HAP-1 (cell line): ENCODE results near the gene CTRL.

Experiments used
- DNase-seq, 2 experiments: peaks; one replicate each; pipeline ENCODE4 v3.0.0-alpha.2; 2016 to 2020; ENCODE audit warnings: low spot score in 2 of 2
- H3K27me3 ChIP-seq: fragments of 250-450 bp; sonication (Bioruptor Pico); 2 replicates; pipeline ENCODE4 v1.5.1; 2020; ENCODE audit warnings: low read depth, mild to moderate bottlenecking, moderate library complexity
- H3K36me3 ChIP-seq: fragments of 250-450 bp; sonication (Bioruptor Pico); replicated peaks from 2 replicates; pipeline ENCODE4 v1.5.1; 2020; ENCODE audit warnings: mild to moderate bottlenecking
- H3K4me1 ChIP-seq: fragments of 250-450 bp; sonication (Bioruptor Pico); 2 replicates; pipeline ENCODE4 v1.5.1; 2020; ENCODE audit warnings: mild to moderate bottlenecking
- H3K4me3 ChIP-seq: fragments of 250-450 bp; sonication (Bioruptor Pico); 2 replicates; pipeline ENCODE4 v1.5.1; 2020; ENCODE audit warnings: mild to moderate bottlenecking, moderate library complexity
- H3K9me3 ChIP-seq: fragments of 250-450 bp; sonication (Bioruptor Pico); 2 replicates; pipeline ENCODE4 v1.5.1; 2020; ENCODE audit warnings: mild to moderate bottlenecking, moderate library complexity
- in situ Hi-C: fragments of 300-500 bp; cut with MboI; formaldehyde crosslinking; loops from 3 replicates; pipeline ENCODE4 v1.14.3; 2020; ENCODE audit warnings: low sequenced_read_pairs, inconsistent platforms, mixed read lengths

The CTRL gene

DNA sequence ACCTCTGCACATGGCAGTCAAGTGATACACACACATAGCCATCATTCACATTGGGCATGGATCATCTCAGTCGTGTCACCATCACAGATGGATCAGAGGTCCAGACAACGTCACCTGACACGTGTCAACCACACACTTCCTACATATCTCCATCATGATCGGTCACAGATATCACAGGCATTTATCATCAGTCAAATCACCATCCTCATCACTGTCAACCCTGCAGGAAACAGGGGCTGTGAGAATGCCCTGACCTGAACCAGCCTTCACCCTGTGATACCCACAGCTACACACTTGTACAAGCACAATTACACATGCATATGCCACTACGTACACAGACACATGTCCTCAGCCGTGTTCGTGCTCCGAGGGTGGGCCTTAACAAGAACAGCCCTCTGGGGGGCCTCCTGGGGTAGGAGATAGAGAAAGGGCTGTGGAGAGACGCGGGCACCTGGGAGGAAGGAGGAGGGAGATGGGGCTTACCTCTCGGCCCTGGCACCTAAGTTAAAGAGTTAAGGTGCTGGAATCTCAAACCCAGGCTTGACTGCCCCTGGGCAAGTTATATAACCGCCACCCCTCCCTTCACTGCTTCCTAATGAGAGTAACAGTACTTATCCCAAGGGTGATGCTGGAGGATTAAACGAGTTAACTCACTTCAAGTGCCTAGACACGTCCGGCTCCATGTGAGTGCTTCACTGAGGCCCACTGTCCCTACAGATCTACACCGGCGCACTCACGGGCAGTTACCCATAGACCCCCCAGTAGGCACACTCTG lies 35.7 kb upstream of the CTRL start:
- peaks cover 6% of the 10 kb centered on the region for H3K36me3 ChIP-seq
- peak in 1 of 2 experiments; percentile 9 for DNase-seq
- H3K4me3 ChIP-seq, result peak overlapping the region; percentile 59
- no peaks in the 10 kb centered on the region for H3K9me3 ChIP-seq
- H3K4me1 ChIP-seq, result peaks cover 9% of the 10 kb centered on the region
- no peaks in the 10 kb centered on the region for H3K27me3 ChIP-seq
- in situ Hi-C loops, result no loop called here

DNA sequence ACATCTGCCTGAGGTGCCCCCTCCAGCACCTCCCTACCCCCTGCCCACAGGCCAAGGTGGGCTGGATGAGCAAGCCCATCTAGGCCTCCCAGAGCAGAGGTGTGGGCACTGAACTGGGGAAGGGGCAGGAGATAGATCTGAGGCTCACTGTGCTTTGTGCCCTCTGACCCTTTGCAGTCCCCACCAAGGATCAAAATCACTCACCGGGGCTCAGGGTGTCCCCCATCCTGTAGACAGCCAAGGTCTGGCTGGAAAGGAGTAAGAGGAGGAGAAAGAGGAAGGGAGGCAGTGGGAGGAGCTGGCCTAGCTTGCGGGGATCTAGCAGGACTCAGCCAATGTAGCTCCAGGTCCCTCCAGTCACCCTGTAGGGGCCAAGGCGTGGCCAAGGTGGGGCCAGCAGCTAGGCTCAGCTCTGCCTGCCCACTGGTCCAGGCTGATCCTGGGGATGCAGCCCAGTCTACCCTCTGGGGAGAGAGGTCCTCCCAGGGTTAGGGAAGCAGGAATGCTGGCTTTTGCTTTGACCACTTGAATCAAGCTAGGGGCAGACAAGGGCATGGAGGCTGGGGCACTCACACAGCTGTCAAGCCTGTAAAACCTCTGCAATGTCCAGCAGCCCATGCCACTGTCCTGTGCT lies 35.0 kb upstream of the CTRL start:
- Histone ChIP-seq H3K9me3 (no peaks in the 10 kb centered on the region), H3K36me3 (peaks cover 11% of the 10 kb centered on the region), H3K4me3 (peak overlapping the region; percentile 59), H3K27me3 (no peaks in the 10 kb centered on the region), H3K4me1 (peaks cover 9% of the 10 kb centered on the region)
- in situ Hi-C loops, result no loop called here
- peak in 1 of 2 experiments; percentile 63 for DNase-seq

DNA sequence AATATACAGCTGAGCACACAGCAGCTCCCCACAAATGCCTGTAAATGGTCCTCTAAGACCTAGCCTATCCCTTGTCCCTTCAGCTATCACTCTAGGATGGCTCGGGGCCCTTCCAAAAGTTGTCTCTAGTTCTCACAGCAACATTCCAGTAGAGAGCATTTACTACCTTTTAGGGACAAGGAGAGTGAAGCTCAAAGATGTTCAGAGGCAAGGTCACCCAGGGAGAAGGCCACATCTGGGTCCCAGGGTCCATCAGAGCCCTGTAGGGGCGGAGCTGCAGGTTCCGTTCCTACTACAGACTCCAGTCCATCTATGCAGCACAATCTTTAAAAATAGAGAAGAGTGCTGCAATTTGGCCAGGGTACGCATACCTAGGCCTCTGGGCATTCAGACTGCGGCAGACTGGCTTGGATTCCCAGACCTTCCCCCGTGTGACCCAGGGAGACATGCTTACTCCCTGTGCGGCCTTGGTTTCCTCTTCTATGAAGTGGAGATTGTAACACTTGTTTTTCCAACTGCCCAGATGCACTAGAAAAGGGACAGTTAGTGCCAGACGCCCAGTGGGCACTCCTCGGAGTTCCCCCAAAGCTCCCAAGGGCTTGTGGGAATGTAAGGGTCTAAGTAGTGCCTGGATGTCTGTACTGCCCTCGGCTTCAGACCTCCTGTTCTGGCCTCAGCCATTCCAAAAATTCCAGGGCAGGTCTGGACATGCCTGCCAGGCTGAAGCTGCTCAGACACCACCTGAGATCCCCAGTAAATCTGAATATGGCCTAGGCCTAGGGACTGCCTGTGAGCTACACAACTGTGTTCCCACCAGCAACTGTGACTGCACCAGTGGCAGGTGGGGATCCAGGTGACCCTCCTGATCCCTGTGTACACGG lies 34.2 kb upstream of the CTRL start:
- H3K4me1 ChIP-seq, result peaks cover 9% of the 10 kb centered on the region
- peaks cover 18% of the 10 kb centered on the region for H3K36me3 ChIP-seq
- H3K9me3 ChIP-seq, result no peaks in the 10 kb centered on the region
- in situ Hi-C loops, result no loop called here
- no peaks in the 10 kb centered on the region for H3K27me3 ChIP-seq
- no peak overlapping the region for H3K4me3 ChIP-seq
- DNase-seq, result peak in 1 of 2 experiments; percentile 57

DNA sequence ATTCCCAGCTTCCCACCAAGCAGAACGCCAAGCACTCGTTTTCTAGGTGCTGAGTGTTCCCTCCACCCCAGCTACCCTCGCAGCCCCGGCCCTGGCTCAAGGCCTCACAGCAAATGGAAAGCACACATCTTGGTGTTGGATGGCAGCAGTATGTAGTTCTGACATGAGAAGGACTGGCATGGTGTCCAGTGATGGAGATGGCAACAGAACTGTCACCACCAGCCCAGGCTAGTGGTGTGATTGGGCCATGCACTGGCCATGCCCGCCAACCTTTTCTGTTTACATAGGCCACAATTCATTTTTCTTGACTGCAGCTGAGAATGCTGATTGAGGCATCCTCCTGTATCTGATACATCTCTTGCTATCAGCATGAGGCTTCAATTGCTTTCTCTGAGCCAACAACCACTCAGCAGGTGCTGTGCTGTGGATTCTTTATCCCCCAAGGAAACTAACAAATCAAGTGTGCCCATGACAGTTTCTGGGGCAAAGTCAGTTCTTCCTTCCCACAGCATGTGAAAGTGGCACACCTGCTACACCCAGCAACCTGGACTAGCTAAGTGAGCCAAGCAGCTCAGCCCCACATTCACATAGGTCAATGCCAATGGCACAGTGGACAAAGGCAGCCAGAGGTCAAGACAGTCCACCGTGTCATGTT lies 32.9 kb upstream of the CTRL start:
- DNase-seq, result no peak
- peaks cover 20% of the 10 kb centered on the region for H3K36me3 ChIP-seq
- H3K9me3 ChIP-seq, result no peaks in the 10 kb centered on the region
- H3K4me3 ChIP-seq, result no peak overlapping the region
- H3K27me3 ChIP-seq, result no peaks in the 10 kb centered on the region
- in situ Hi-C loops, result no loop called here
- peaks cover 9% of the 10 kb centered on the region for H3K4me1 ChIP-seq

DNA sequence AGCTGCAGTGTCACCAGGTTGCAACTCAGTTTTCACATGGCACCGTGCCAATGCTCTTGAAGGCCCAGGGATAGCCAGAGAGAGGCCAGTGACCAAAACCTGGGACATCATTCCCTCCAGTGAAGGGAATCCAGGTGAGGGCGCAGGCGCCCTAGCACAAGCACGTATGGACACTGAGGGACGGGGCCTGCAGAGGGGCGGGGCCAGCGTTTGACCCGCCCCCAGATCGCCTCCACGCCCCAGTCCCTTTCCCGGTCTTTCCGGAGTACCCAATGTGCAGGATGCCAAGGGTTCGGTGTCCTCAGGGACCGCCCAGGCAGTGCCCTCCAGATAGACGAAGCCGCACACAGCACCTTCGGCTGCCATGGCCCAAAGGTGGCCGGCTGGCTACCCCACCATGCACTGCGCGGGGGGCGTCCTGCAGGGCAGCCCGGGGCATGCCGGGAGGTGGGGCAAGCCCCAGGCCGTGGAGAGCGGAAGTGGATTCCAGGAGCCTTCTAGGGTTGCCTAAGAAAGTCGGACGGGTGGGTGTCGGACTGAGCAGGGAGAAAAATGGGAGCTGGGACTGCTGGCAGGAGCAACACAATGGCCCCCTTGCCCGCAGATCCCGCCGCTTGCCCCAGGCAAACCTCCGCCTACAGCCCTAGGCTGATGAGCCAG lies 32.1 kb upstream of the CTRL start:
- no peaks in the 10 kb centered on the region for H3K27me3 ChIP-seq
- in situ Hi-C loops, result no loop called here
- peaks cover 9% of the 10 kb centered on the region for H3K4me1 ChIP-seq
- no peak for DNase-seq
- H3K4me3 ChIP-seq, result no peak overlapping the region
- H3K9me3 ChIP-seq, result no peaks in the 10 kb centered on the region
- peaks cover 22% of the 10 kb centered on the region for H3K36me3 ChIP-seq

DNA sequence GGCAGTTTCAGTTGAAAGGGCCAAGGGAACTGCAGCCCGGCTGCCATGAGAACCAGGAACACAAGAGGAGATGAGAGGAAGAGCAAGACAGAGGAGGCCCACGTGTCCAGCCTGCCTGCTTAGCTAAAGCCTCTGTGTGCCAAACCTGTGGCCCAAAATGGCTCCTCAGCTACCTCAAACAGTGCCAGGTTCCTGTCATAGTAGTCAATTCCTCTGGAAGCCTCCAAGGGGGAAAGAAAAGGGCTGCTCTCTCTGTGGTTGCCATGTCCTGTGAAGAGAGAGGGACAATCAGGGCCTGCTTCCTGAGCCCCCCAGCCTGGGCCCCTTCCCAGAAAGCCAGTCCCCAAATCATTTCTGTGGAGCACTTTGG lies 31.6 kb upstream of the CTRL start:
- Histone ChIP-seq H3K9me3 (no peaks in the 10 kb centered on the region), H3K27me3 (no peaks in the 10 kb centered on the region), H3K36me3 (peaks cover 27% of the 10 kb centered on the region), H3K4me3 (no peak overlapping the region), H3K4me1 (peaks cover 9% of the 10 kb centered on the region)
- in situ Hi-C loops, result no loop called here
- no peak for DNase-seq

DNA sequence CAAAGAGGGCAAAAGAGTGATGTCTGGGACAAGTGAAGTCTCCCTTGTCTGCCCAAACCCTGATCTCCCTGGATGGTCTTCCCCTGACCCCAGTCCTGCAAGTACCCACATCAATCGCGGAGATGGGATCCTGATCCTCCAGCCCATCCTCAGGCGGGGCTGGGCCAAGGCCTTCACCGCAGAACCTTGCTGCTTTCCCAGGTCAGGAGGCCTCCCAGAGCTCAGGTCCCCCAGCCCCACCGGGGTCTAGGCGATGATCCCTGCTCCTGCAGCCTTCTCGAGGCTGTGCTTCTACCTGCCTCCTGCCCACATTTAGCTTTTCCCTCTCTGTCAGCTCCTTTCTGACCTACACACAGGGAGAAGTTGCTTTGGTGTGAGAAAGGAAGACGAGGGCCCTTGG lies 30.5 kb upstream of the CTRL start:
- H3K4me3 ChIP-seq, result no peak overlapping the region
- in situ Hi-C loops, result no loop called here
- DNase-seq, result no peak
- no peaks in the 10 kb centered on the region for H3K9me3 ChIP-seq
- peaks cover 5% of the 10 kb centered on the region for H3K4me1 ChIP-seq
- peaks cover 31% of the 10 kb centered on the region for H3K36me3 ChIP-seq
- no peaks in the 10 kb centered on the region for H3K27me3 ChIP-seq

DNA sequence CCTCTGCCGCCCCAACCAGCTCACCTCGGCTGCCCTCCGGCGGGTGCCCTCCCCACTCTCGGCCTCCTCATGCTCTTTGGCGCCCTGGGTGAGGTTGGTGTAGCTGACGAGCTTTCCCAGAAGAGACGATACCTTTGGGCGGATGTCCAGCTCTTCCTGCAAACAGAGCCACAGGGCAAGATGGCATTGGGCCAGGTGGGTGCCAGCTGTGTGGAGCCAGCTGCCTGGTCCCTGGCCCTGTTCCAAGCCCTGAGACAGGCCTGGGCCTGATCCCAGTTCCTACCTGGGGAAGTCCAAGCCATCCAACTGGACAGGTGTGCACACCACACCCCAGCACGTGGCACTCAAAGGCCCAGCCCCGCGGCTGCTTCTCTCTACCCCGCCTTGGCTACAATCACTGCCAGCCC lies 29.9 kb upstream of the CTRL start:
- Histone ChIP-seq H3K9me3 (no peaks in the 10 kb centered on the region), H3K4me1 (no peaks in the 10 kb centered on the region; the same call in 1 of the 2 replicates), H3K27me3 (no peaks in the 10 kb centered on the region), H3K4me3 (no peak overlapping the region), H3K36me3 (peaks cover 31% of the 10 kb centered on the region)
- no peak for DNase-seq
- in situ Hi-C loops, result no loop called here

DNA sequence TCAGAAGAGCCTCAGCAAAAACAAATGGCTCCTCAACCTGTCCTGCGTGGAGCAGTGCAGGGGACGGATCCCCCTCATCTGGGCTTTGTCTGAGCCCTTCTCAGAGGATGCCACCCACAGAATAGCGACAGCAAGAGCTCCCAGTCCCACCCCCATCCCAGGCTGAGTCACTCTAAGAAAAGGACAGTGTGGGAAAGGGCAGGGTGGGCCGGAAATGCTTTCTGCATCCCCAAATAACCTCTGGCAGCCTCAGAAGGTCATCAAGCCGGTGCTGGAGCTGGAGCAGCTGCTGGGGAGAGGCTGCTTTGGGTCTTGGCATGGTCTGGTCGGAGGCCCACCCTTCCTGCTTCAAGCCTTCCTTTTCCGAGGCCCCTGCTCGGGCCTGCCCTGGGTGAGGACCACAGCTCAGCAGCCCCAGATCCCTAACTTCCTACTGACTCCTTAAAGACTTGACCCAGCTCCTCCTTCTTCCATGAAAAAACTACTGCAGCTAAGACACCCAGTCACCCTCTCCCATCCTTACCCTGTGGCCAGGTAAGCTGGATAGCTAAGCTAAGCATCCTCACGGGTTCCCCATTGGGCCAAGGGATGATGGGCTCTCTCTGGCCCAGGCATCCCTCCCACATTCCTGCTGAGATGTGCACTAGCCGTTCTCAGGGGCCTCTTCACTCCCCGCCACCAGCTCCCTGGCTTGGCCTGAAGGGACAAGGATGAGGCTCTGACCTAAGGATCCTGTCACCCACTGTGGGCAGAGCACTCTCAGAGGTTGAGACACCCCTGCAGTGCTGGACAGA lies 28.1 kb upstream of the CTRL start:
- peaks cover 39% of the 10 kb centered on the region for H3K36me3 ChIP-seq
- in situ Hi-C loops, result no loop called here
- H3K4me3 ChIP-seq, result no peak overlapping the region
- no peaks in the 10 kb centered on the region for H3K9me3 ChIP-seq
- H3K27me3 ChIP-seq, result no peaks in the 10 kb centered on the region
- DNase-seq, result no peak
- no peaks in the 10 kb centered on the region for H3K4me1 ChIP-seq

DNA sequence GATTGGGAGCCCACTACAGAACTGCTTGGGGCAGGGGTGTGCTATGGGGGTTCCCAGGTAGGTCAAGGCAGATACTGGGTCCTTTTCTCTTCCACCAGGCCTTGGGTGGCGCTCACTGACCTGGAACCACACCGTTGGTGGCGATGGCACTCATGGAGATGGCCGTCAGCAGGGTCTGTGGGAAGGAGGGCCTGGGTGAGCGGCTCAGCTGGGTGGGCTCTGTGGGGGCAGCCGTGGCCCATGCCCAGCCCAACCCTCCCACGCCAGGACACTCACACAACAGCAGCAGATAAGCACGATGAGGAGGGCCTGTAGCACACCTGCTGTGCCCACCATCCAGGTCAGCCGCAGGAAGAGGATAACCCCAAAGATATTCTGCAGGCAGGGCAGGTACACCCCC lies 26.0 kb upstream of the CTRL start:
- DNase-seq, result no peak
- Histone ChIP-seq H3K36me3 (peaks cover 48% of the 10 kb centered on the region), H3K4me3 (no peak overlapping the region), H3K27me3 (no peaks in the 10 kb centered on the region), H3K9me3 (no peaks in the 10 kb centered on the region), H3K4me1 (no peaks in the 10 kb centered on the region)
- in situ Hi-C loops, result no loop called here

DNA sequence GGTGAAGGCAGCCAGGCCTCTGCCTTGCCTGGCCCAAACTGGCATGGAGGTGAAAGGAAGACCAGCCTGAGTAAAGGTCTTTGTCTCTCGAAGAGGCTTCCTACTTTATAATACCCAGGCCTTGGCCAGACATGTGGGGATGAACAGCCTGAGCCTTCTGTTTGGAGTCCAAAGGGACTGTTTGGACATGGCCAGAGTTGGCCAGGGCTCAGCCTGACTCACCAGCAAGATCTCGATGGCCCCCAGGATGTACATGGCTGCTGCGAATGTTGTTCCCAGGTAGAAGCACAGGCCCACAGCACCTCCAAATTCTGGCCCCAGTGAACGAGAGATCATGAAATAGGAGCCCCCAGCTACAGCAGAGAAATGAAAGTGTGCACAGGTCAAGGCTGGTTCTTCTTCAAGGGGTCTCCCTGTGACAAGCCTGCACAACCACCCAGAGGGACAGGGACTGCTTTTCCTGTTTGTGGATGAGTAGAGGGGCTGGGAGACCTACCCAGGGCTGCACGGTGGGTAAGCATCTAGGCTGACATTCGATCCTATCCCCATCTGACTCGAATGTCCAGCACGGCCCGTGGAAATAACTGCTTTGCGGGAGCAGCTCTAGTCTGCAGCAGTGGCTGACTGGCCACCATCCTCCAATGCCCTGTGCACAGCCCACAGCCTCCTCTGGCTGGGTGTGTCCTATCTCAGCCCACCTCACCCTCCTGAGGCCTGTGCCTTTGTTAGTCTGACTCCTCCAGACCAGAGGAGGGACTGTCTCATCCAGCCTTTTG lies 22.9 kb upstream of the CTRL start:
- Histone ChIP-seq H3K4me1 (no peaks in the 10 kb centered on the region), H3K27me3 (no peaks in the 10 kb centered on the region), H3K36me3 (peaks cover 45% of the 10 kb centered on the region), H3K4me3 (no peak overlapping the region), H3K9me3 (no peaks in the 10 kb centered on the region)
- DNase-seq, result no peak
- in situ Hi-C loops, result no loop called here
